ENCODE measurements around the gene TCF4. TPM values are rescaled to one million over a fixed set of nuclear protein-coding genes. Genes with fewer than 3 reads are reported as not detected.
A peak's percentile ranks its signal among the peaks of the same experiment; 100 is the strongest.

TCF4 gene
- total and polyA plus RNA-seq, 4 donors: 14.3 to 356 (median 73.0) TPM

DNA sequence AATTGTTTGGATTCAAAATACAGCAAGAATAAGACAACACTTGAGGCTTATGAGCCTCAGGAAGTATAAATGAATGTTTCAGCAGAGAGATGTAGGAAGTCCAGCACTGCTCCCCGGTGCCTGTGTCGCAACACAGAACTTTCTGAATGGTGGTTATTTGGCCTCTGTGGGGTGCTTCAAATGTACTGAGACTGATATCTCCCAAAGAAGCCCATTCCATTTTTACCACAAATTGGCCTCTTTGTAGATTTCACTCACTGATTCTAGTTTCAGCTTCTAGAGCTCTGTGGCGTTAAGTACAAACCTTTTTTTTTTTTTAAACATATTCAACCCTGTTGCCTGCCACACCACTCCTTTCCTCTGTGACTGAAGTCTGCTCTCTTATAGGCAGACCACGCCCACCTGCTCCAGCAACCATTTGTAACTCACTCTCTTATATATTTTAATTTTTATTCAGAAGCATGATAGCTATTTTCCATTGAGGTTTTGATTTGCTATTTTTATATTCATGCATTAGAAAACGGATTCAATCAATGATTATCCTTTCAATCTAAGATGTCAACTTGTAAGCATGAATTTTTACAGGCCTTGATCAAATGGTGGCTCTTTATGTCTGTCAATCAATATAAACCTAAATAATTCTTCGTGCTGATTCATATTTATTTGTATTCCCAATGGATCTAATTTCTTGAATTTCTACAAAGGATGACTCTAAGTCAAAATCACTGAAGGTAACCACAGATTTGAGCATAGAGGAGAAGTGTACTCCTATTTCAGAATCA lies 351.7 kb downstream of the TCF4 start:
- TF ChIP-seq CTCF (IDR thresholded peaks at IDR 0.05; ENCODE audit: control extremely low read depth, extremely low read depth): no peak
- Histone ChIP-seq H3K36me3 (ENCODE audit: control insufficient read depth in 4 of 4, insufficient read depth in 4 of 4, low read length in 4 of 4) (peaks cover 5 to 42% (median 23%) of the 10 kb centered on the region in 4 donors), H3K4me3 (no peak overlapping the region), H3K4me1 (ENCODE audit: control insufficient read depth in 5 of 5, insufficient read depth in 5 of 5, low read length in 5 of 5) (peaks cover 0 to 42% (median 3%) of the 10 kb centered on the region in 5 donors), H3K27me3 (ENCODE audit: control insufficient read depth in 3 of 3, insufficient read depth in 3 of 3, low read length in 2 of 3) (no peaks in the 10 kb centered on the region), H3K9me3 (ENCODE audit: control insufficient read depth in 4 of 4, insufficient read depth in 3 of 4, low read length in 3 of 4) (no peaks in the 10 kb centered on the region), H3K9ac (ENCODE audit: insufficient read depth in 1 of 2, low read length in 2 of 2) (no peak overlapping the region), H3K27ac (ENCODE audit: low read depth in 1 of 2, low read length in 1 of 2) (no peak overlapping the region)
- peak; percentile 16 for ATAC-seq (ENCODE audit: insufficient read depth, low FRiP score)
- DNase-seq: no peak
- WGBS, 2 donors: 48 to 55% methylated on average over 6 of the region's 6 CpGs

GRCh38 chr18:55235094-55235461 lies 352.9 kb downstream of the TCF4 start:
- Histone ChIP-seq H3K9me3 (ENCODE audit: control insufficient read depth in 4 of 4, insufficient read depth in 3 of 4, low read length in 3 of 4) (no peaks in the 10 kb centered on the region), H3K27ac (ENCODE audit: low read depth in 1 of 2, low read length in 1 of 2) (no peak overlapping the region), H3K27me3 (ENCODE audit: control insufficient read depth in 3 of 3, insufficient read depth in 3 of 3, low read length in 2 of 3) (no peaks in the 10 kb centered on the region), H3K4me1 (ENCODE audit: control insufficient read depth in 5 of 5, insufficient read depth in 5 of 5, low read length in 5 of 5) (peaks cover 0 to 30% (median 0%) of the 10 kb centered on the region in 5 donors), H3K4me3 (no peak overlapping the region), H3K9ac (ENCODE audit: insufficient read depth in 1 of 2, low read length in 2 of 2) (peak overlapping the region in 1 of 2 donors; percentile 47), H3K36me3 (ENCODE audit: control insufficient read depth in 4 of 4, insufficient read depth in 4 of 4, low read length in 4 of 4) (peaks cover 5 to 50% (median 26%) of the 10 kb centered on the region in 4 donors)
- TF ChIP-seq CTCF (IDR thresholded peaks at IDR 0.05; ENCODE audit: control extremely low read depth, extremely low read depth): no peak
- DNase-seq (no peak), ATAC-seq (ENCODE audit: insufficient read depth, low FRiP score) (no peak)
- 73 to 86% methylated on average over 3 of the region's 3 CpGs for WGBS, 2 donors

- peak; percentile 72 for TF ChIP-seq CTCF (IDR thresholded peaks at IDR 0.05; ENCODE audit: control extremely low read depth, extremely low read depth)
- ATAC-seq (ENCODE audit: insufficient read depth, low FRiP score) (peak; percentile 84), DNase-seq (peak; percentile 79 to 90 (median 86))
- Histone ChIP-seq H3K27ac (ENCODE audit: low read depth in 1 of 2, low read length in 1 of 2) (peak overlapping the region; percentile 27 to 35), H3K4me1 (ENCODE audit: control insufficient read depth in 5 of 5, insufficient read depth in 5 of 5, low read length in 5 of 5) (peaks cover 0 to 24% (median 0%) of the 10 kb centered on the region in 5 donors), H3K27me3 (ENCODE audit: control insufficient read depth in 3 of 3, insufficient read depth in 3 of 3, low read length in 2 of 3) (no peaks in the 10 kb centered on the region), H3K9ac (ENCODE audit: insufficient read depth in 1 of 2, low read length in 2 of 2) (peak overlapping the region in 1 of 2 donors; percentile 47), H3K36me3 (ENCODE audit: control insufficient read depth in 4 of 4, insufficient read depth in 4 of 4, low read length in 4 of 4) (peaks cover 5 to 50% (median 28%) of the 10 kb centered on the region in 4 donors), H3K9me3 (ENCODE audit: control insufficient read depth in 4 of 4, insufficient read depth in 3 of 4, low read length in 3 of 4) (no peaks in the 10 kb centered on the region), H3K4me3 (no peak overlapping the region)
- 35 to 36% methylated on average over 21 of the region's 21 CpGs for WGBS, 2 donors
Observed at GRCh38 chr18:55234366-55235093, 353.5 kb downstream of the TCF4 start.

Measured in lung (tissue), 12 donors.